Activated T-helper 9 cell treated with anti-CD3 and anti-CD28 coated beads, Interleukin-2, amount 50 U/mL, for 16 hours (primary cell): ENCODE data around the gene IL5.
"Not testable (repeated sequence)": the region's sequence is repeated elsewhere in the genome, so short reads cannot be mapped to it uniquely, and the experiment has no call there.

Source experiments
- DNase-seq: peaks from one replicate; pipeline ENCODE4 v3.0.0-alpha.2; 2020; ENCODE audit warnings: low read depth

Gene IL5

GRCh38 chr5:132543472-132544201 is at the start of gene IL5:
TSS of gene IL5 (minus strand) at chr5:132543522. CDS start at chr5:132543478, 44 bp downstream.
- DNase-seq = no peak

GRCh38 chr5:132592521-132592920 is 49.2 kb upstream of the IL5 start:
- DNase-seq = no peak

GRCh38 chr5:132591145-132591544 is 47.8 kb upstream of the IL5 start:
- no peak for DNase-seq

GRCh38 chr5:132589467-132589866 is 46.1 kb upstream of the IL5 start:
- DNase-seq = no peak

GRCh38 chr5:132586063-132586462 is 42.7 kb upstream of the IL5 start:
- DNase-seq = no peak

GRCh38 chr5:132584560-132584959 is 41.2 kb upstream of the IL5 start:
- DNase-seq = not testable (repeated sequence)

- DNase-seq = no peak
Observed at GRCh38 chr5:132576123-132576522, 32.8 kb upstream of the IL5 start.

GRCh38 chr5:132566657-132567056 is 23.3 kb upstream of the IL5 start:
- DNase-seq = no peak

- DNase-seq = not testable (repeated sequence)
Observed at GRCh38 chr5:132564555-132564954, 21.2 kb upstream of the IL5 start.

- DNase-seq = no peak
Observed at GRCh38 chr5:132561601-132562000, 18.3 kb upstream of the IL5 start.

GRCh38 chr5:132559383-132560060 is 16.2 kb upstream of the IL5 start:
- no peak for DNase-seq

- peak; percentile 10 for DNase-seq
Observed at GRCh38 chr5:132557478-132558172, 14.3 kb upstream of the IL5 start.

GRCh38 chr5:132556763-132557477 is 13.6 kb upstream of the IL5 start, which contains the start of gene RAD50:
TSS of gene RAD50 (plus strand) at chr5:132556977. CDS start at chr5:132557325, 348 bp downstream.
- DNase-seq = peak; percentile 89

GRCh38 chr5:132556153-132556762 is 12.9 kb upstream of the IL5 start:
- DNase-seq = no peak

- DNase-seq = no peak
Observed at GRCh38 chr5:132549576-132549975, 6.3 kb upstream of the IL5 start.

GRCh38 chr5:132548834-132549233 is 5.5 kb upstream of the IL5 start:
- DNase-seq = not testable (repeated sequence)

- DNase-seq = no peak
Observed at GRCh38 chr5:132547269-132547668, 3.9 kb upstream of the IL5 start.

- DNase-seq = no peak
Observed at GRCh38 chr5:132546108-132546507, 2.8 kb upstream of the IL5 start.

GRCh38 chr5:132540764-132541163 is 2.6 kb downstream of the IL5 start:
- DNase-seq = no peak

GRCh38 chr5:132540149-132540548 is 3.2 kb downstream of the IL5 start:
- no peak for DNase-seq

- DNase-seq = no peak
Observed at GRCh38 chr5:132539716-132540115, 3.6 kb downstream of the IL5 start.

- no peak for DNase-seq
Observed at GRCh38 chr5:132530946-132531345, 12.4 kb downstream of the IL5 start.
